OCI-M1 (cell line): ENCODE data around the gene NACA2.
"Not testable (repeated sequence)": the region's sequence is repeated elsewhere in the genome, so short reads cannot be mapped to it uniquely, and the experiment has no call there.

Source experiments
- DNase-seq: peaks from one replicate; lab custom pipeline; 2025; lab: John Stamatoyannopoulos, UW

Gene NACA2

GRCh38 chr17:61599608-61600007 is 8.6 kb upstream of the NACA2 start:
- no peak for DNase-seq

GRCh38 chr17:61598014-61598413 is 7.0 kb upstream of the NACA2 start:
- DNase-seq: no peak

DNA sequence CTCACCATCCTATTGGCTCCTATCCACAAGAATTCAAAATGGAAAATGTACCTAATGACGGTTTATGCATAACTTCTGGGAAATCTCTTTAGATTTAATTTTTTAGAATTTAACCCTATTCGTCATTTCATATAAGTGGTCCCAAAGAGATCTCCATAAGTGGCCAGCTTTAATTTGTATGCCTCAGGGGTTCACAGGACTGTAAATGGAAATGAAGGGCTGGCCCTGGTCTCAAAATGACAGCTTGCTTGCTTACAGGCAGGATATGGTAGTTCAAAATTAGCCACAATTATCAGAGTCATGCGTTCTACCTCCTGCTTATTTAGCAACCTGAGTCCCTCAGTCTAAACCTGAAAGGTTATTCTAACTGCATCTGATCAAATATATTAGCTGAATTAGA is 6.6 kb upstream of the NACA2 start:
- no peak for DNase-seq

DNA sequence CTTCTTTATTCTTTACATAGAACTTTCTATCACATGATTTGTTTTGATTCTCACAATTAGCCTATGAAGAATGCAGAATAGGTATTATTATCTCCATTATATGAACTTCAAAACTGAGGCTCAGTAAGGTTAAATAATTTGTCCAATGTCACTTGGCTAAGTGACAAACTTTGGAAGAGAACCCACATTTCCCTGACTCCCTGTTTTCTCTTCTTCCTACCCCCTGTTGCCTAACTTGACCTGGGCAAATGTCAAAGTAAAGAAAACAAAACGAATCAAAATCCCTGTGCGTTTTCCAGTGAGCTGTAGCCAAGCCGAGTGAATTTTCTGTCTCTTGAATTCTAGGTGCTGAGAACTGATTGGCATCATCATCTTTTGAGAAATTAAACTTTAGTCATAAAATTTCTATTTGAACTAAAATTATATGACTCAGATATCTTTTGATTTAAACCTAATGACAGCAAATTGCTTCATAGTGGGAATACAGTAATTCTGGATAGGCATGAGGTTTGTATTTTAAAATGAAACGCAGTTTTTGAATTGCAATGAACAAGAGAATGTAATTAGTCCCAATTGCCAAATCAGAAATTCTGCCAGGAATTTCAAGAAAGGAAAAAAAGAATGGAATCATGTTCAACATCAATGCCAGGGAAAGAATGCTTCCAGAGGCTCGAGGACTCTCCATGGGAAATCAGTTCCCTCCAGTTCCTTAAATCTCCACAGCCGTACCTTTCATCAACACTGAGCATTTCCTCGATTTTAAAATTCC is 4.6 kb upstream of the NACA2 start:
- no peak for DNase-seq

DNA sequence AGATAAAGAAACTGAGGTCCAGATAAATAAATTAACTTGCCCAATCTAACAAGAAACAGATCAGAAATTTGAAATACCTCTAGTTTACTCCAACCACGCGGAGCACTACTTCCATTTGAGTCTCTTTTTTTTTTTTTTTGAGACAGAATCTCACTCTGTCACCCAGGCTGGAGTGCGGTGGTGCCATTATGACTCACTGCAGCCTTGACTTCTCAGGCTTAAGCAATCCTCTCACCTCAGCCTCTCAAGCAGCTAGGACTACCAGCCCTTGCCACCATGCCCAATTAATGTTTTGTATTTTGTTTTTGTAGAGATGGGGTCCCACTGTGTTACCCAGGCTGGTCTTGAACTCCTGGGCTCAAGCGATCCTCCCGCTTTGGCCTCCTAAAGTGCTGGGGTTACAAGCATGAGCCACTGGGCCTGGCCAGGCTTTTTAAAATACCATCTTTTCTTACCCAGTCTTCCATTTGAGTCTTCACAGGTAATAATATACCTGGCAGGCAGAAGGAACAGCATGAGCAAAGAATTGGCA is 3.3 kb upstream of the NACA2 start:
- DNase-seq: no peak

- DNase-seq: peak; percentile 13
Observed at GRCh38 chr17:61593426-61593825, 2.4 kb upstream of the NACA2 start.

DNA sequence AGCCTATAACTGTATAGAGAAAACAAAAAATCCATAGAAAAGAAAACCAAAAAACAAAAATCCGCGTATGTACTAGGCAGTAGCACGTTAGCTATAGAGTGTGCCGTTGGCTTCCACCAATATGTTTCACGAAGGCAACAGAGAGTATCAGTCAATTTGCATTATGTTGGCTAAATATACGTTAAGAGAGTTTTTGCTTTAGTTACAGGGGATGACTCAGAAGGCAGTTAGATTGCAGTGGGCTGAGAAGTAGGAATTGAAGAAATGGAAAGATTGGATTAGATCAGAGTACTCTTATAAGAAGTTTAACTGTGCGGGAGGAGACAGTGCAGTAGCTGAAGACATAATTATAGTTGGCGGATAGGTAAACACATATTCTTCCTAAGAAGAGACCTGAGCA is 911 bp upstream of the NACA2 start:
- DNase-seq: no peak

DNA sequence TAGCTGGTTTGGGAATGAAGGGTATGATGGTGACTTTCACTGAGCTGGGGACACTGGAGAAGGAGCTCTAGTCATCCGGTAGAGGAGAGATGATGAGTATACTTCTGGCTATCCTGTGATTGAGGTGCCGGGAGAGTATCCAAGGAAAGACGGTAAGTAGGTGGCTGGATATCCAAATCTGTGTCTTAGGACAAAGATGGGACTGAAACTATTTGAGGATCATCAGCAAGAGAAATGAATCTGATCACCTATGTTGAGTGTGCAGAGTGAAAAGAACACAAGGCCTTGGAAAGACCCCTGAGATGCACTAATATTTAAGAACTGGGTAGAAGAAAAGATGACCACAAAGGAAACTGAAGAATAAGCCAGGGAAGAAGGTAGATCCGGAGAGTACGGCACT is 1.0 kb downstream of the NACA2 start:
- DNase-seq: no peak

DNA sequence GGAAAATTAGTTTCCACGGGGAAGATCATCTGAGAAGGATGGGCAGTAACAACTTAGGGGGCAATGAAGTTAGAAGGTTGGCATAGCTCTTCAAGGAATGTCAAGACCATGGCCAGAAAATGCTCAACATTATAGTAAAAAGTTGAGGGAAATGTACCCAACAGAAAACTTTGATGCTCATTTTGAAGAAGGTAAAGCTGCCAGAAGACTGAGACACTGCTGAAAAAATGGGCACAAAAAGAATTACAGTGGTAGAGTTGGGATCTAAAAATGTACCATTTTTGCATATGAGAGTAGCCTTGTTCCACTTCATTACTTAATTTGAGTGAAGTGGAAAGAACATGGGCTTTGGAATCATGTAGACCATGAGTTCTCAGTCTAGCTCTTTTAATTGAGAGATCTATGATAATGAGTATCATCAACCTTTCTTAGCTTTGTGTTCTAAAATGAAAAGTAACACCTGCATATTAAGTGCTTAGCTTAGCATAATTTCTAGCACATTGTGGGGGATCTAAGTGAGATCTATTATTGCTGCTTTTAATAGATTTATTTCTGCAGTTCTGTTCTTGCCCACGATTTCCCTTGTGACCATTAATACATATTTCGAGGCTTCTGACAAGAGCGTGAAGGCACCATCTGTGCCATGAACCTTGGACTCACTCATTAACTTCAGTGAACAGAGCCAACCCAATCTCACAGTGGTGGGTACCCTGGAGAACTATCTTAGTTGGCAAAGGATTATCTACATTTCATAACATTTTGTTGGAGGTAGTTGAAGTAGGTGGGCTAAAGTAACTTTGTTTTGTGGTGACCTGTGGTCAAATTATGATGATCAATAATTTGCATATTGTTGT is 3.0 kb downstream of the NACA2 start:
- no peak for DNase-seq

- no peak for DNase-seq
Observed at GRCh38 chr17:61587242-61587641, 3.8 kb downstream of the NACA2 start.

DNA sequence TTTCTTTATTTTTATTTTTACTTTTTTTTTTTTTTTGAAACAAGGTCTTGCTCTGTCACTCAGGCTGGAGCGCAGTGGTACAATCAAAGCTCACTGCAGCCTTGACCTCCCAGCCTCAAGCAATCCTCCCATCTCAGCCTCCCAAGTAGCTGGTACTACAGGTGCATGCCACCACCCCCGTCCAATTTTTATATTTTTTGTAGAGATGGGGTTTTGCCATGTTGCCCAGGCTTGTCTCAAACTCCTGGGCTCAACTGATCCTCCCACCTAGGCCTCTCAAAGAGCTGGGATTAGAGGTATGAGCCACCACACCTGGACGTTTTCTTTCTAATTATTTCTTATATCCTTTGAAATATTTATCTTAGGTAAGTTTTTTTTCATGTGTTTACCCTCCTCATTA is 4.4 kb downstream of the NACA2 start:
- DNase-seq: not testable (repeated sequence)

- DNase-seq: no peak
Observed at GRCh38 chr17:61586031-61586566, 4.9 kb downstream of the NACA2 start.

- DNase-seq: no peak
Observed at GRCh38 chr17:61584866-61585265, 6.2 kb downstream of the NACA2 start.

DNA sequence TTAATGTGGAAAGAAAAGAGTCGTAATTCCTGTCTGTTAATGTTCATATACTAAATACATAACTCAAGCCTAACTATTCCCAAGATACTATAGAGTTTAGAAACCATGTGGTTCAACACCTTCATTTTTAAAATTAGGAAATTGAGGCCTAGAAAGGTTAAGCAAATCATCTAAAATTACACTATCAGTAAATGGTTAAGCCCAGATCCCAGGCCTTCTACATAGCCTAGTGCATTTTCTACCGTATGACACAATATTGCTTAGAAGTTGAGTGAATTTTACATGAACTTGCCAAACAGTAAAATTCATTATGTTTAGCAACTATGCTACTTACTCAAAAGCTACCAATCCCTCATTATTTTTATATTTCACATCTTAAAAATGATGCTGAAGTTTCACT is 6.8 kb downstream of the NACA2 start:
- DNase-seq: no peak

DNA sequence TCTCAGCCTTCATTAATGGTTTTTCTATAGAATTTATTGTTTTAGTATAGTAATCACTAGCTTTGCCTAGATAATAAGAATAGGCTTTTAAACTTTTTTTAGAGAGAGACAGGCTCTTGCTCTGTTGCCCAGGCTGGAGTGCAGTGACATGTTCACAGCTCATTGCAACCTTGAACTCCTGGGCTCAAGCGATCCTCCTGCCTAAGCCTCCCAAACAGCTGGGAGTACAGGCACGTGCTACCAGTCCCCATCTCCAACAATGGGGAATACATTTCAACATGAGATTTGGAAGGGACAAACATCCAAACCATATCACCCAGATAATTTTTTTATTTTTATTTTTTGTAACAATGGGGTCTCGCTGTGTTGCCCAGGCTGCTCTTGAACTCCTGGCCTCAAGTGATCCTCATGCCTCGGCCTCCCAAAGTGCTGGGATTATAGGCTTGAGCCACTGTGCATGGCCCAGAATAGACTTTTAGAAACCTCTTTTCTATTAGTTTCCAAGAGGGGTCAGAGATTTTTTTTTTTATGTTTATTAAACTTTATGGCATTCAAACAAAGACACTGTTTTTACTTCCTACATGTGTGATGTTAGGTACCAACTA is 7.3 kb downstream of the NACA2 start:
- DNase-seq: no peak

DNA sequence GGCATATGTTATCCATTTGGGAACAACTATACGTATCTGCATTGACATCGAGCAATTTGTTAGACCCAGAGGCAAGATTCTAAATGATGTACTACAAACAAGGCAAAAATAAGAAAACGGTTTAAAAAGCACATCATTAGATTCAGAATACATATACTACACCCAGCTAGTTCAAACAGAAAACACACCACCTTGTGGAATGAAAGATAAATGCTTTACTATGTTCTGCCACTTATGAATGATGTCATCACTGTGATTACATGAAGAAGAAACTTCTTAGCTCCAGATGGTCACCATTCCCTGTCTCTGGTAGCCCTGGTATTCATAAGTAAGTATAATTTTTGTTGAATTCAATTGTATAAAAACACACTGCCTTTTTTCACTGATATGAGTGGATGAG is 7.8 kb downstream of the NACA2 start:
- DNase-seq: peak; percentile 72

GRCh38 chr17:61582593-61582992 is 8.4 kb downstream of the NACA2 start:
- DNase-seq: no peak

DNA sequence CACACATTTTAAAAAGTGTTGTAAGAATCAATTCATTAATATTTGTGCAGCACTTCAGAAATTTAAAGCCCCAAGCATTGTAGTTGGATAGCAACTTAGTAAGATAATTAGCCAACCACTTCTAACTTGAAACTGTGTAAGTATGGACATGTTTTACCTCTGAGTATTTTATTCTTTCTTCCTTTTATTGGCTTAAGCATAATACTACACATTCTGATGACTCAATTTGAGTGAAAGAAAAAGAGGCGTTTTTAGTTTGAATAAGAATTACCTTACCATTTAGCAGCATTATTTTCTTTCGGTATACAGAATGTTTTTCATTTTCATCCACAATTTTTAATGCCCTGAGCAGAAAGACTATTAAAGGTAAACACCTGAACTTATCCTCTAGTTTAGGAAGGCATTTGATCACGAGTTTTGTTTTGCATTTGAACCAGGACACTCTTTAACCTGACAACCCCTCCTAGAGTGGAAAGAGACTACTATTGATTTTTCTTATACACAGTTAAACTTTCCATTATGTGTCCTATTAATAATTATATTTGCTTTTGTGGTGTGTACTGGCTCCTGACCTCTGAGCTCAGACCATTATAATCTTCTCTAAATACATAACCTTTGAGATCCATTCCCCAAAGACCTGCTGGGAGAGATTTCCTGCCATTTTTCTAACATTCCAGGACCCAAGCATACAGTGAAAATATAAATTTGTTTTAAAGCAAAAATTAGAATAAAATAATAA is 9.2 kb downstream of the NACA2 start:
- no peak for DNase-seq

- no peak for DNase-seq
Observed at GRCh38 chr17:61580502-61580901, 10.5 kb downstream of the NACA2 start.

- no peak for DNase-seq
Observed at GRCh38 chr17:61579961-61580360, 11.1 kb downstream of the NACA2 start.

- peak; percentile 9 for DNase-seq
Observed at GRCh38 chr17:61579347-61579746, 11.7 kb downstream of the NACA2 start.

DNA sequence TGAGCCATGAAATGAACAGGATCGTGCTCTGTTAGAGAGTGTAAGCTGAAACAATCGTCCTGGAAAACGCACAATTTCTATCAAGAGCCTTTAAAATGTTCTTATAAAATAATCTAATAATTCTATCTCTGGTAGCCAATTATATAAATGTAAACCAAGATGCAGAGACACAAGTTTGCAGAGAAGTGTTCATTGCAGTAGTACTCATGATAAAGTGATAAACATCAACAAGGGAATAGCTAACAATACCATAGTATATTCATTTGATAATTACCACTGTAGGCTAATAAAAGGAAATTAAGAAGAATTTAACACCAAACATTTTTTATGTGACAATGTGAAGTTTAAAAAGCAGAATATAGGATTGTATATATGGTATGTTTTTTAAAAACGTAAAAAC is 12.4 kb downstream of the NACA2 start:
- DNase-seq: no peak
